COLO668 (cell line): ENCODE measurements around the gene SLC15A1.

ENCODE experiments used
- DNase-seq: peaks from one replicate; lab custom pipeline; 2025; ENCODE audit not compliant: unreplicated experiment; lab: John Stamatoyannopoulos, UW

Gene SLC15A1

GRCh38 chr13:98707281-98707999 is 45.0 kb downstream of the SLC15A1 start:
- DNase-seq, result no peak

GRCh38 chr13:98706446-98707110 is 45.9 kb downstream of the SLC15A1 start:
- DNase-seq, result no peak

DNA sequence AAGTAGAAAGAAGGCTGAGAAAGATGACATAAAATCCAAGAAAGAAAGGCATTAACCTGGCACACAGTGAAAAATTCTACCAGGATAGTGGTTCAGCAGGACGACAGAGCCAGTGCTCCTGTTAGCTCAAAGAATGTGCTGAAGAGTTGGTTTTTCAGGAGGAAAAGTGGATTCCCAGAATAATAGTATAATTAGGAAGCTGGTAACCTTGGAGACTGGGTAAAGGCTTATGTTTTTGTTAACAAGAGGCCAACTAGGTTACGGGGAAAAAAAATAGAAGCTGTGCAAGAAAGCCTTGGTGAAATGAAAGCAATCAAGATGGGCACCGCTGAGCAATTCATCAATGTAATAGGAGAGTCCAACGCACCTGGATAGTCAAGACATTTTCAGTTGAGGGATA is 54.7 kb downstream of the SLC15A1 start:
- no peak for DNase-seq

DNA sequence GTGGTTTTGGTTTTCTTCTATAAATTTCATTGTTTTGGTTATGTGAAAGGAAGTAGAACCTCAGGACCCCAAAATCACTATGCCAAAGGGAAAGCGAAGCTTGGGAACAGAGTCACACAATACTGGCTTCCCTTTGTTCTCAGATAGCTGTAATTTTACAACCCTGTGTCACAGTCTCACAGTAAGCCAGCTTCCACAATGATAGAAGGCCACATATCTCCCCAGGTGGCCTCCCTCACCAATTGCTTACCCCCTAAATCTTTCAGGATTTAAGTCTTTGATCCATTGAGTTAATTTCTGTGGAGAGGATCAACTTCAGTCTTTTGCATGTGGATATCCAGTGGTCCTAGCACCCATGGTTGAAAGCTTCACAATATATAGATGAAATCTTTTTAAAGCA is 58.7 kb downstream of the SLC15A1 start:
- DNase-seq, result no peak

DNA sequence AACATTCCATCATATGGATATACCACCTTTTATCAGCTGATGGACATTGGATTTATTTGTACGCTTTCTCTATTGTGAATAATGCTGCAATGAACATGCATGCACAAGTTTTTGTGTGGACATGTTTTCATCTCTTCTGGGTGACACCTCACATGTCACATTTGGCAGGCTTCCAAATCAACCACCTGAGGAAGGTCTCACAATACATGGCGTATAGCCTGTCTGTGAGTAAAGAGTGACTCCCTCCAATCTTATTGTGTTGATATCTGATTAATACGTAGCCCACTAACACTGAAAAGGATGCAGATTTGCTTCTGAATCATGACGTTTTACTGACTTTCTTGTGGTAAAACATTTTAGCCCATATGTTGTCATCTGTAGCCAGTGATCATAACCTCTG is 61.1 kb downstream of the SLC15A1 start:
- peak; percentile 86 for DNase-seq

DNA sequence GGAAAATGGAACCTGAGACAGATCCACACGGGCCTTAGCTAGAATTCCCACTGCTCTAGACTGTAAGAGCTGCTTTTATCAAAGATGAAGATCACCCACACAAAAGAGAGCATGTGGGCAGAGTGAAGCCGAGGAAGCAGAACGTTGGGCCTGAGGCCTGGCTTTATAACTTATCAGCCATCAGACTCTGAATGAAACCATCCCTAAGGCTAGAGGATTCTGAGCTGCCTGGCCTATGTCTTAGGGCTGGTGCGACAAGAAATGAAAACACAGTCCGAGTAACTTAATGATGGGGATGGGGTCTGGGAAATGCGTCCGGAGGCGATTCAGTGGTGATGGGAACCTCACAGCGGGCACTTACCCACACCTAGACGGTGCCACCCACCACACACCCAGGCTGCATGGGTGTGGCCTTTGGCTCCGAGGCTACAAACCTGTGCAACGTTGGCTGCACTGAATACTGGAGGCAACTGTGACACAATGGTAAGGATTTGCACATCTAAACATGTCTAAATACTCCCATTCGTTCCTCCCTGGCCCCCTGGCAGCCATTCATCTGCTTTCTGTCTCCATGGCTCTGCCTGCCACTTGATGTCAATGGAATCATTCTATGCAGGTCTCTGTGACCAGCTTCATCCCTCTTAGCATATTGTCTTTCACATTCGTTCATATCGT is 62.0 kb downstream of the SLC15A1 start:
- no peak for DNase-seq

- DNase-seq, result no peak
These were observed 63.0 kb downstream of the SLC15A1 start for GRCh38 chr13:98689347-98689968.

DNA sequence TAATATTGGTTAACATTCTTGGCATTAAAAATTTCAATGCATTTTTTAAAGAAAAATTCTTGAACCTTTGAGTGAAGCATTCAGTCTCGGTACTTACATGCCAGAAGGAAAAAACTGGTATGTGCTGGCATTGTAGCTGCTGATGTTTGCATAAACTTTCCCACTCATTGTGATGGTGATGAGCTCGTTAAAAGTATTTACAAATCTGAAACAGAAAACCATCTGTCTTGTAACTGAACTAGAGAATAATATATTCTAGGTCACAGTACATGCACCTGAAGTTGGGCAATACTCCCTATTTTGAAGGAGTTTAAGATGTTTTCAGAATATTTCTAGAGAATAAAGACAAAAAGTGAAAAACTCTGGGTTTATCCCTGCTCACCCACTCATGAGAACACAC is 64.1 kb downstream of the SLC15A1 start:
- DNase-seq, result no peak

GRCh38 chr13:98687319-98687718 is 65.2 kb downstream of the SLC15A1 start:
- DNase-seq, result no peak

DNA sequence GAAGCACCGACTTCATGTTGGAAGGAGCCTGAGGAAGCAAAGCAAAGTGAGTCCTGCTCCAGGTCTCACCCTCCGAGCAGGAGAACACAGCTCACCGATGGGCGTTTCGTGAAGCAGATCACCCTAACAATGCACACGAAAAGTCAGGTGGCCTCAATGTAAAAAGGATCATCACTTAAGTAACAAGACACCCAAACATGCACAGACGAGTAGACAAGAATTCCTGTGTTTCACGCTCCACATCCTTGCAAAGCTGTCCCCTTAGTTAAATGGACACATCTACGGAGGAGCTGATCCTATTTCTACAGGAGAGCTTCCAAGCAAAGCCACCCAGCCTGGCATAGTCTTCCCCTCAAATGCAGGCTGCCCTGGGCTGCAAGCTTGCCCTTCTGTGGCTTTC is 66.2 kb downstream of the SLC15A1 start:
- no peak for DNase-seq

- no peak for DNase-seq
These were observed 67.3 kb downstream of the SLC15A1 start for GRCh38 chr13:98685146-98685545.

- DNase-seq, result no peak
These were observed 71.4 kb downstream of the SLC15A1 start for GRCh38 chr13:98681049-98681448.

DNA sequence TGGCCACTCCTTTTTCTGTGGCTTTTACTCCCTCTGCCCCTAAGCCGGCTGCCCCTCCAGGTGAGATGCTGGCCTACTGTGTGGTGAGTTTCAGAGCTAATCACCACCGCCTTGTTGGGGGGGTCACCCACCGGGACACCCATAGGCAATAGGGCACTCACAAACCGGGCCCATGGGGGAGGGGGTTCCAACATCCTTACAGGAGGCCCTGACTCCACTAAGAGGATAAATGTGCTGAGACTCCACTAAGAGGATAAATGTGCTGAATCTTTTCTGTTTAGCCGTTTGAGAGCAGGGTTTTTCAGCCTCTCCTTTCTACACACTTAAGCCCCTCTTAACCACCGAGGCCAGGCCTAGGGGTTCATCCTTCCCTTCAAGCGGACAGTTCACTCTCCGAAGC is 73.7 kb downstream of the SLC15A1 start:
- DNase-seq, result no peak

GRCh38 chr13:98677398-98677797 is 75.1 kb downstream of the SLC15A1 start:
- DNase-seq, result no peak

DNA sequence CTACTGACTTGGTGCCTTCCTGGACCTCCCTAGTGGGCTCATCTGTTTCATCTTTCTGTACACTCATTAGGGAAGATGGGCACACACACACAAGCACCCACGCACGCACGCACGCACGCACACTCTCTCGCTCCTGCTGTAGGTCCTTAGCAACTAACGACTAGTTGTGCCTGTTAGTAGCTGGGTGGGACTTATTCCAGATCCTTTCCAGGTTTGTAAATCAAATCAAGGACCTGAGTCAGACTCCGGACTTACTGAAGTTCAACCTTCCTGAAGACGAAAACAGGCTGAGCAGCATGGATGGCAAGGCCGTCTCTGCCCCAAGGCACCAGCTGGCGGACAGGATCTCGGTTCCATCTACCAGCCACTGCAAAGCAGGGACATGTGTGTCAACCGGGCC is 76.2 kb downstream of the SLC15A1 start:
- DNase-seq, result no peak

DNA sequence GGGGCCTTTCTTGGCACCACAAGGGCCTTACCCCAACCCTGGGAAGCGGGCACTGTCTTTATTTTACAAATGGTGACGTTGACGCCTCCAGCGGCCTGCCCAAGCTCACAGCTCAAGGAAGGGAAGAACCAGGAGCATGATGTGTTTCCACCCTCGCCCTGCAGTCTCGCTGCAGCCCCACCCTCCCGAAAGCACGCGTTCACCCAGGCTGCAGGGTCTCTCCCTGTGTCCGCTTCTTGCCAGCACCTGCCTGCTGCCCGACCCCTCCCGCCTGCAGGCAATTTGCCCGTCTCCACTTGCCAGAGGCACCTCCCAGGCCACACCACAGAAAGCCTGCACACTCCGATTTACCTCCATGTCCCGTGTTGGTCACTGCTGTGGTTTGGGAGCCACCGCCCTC is 76.6 kb downstream of the SLC15A1 start:
- no peak for DNase-seq

- DNase-seq, result no peak
These were observed 77.4 kb downstream of the SLC15A1 start for GRCh38 chr13:98675066-98675465.

DNA sequence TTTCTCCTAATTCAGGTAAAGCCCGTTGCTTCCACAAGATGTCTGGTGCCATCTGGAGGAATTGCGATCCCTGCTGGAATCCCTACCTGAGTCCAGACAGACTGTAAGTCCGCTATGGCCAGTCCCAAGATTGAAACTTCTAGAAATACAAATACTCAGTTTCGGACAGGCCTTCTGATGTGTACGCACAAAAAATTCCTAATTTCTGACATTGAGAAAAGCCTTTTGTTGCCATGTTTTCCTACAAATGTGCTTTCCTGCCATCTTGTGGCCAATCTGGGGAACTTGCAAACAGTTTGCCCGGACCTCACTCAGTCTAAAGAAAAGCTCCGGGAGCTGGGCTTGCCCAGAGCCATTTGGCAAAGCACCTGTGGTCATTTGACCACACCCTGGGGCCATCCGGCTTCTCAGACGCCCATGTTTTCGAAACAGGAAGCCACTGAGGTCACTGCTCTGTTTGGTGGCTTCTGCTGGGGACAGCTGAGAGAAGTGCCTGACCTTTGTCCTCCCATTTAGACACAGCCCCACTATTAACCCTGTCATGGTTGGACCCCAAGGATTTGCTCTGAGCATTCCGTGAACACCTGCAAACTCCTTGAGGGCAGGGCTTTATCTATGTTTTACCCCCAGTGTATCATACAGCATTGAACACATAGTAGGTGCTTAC is 79.4 kb downstream of the SLC15A1 start:
- peak; percentile 88 for DNase-seq

GRCh38 chr13:98668155-98668554 is 84.3 kb downstream of the SLC15A1 start:
- no peak for DNase-seq

DNA sequence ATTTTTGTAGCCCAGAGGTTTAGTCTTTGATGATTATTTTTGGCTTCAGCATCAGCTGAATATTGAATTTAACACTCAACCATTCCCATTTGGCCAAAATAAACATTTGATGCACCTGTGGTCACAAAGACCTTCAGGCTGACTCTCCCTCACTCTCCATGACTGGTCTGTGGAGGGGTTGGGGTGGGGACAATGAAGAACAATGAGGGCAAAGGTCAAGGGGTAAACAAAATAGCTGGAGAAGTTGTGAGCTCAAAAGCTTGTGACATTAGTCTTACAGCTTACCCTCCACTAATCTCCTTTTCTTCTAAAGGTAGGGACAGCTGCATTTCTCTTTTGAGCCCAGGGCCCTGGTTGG is 86.9 kb downstream of the SLC15A1 start:
- no peak for DNase-seq

DNA sequence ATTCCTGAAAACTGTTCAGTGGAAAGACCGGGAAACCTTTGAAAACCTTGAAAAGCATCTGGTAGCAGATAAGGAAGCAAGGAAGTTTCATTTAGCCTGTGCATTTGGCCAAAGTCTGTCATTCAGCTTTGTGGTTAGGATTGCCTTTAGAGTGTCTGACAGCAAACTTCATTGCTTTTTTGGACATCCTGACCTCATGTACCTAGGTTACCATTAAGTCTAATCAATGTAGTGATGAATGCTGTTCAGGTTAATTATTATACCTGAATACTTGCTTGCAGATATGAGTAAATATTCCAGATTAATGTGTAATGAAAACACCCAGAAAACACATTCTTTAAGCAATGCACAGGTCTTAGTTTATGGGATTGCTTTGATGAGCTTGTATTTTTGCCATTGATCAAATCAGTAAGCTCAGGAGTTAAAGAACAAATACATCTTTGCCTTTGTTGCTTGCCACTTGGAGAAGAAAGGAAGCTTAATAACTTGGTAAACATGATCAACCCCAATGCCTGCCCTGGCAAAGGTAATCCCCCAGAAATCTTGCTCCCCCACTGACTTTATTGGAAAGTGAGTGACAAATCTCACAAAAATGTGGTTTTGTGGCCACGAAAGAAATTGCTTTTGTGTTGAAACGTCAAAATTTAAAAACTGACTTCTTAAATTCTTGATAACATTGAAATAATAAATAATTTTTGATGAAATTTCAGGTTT is 87.4 kb downstream of the SLC15A1 start:
- no peak for DNase-seq
